TTC549 (cell line): ENCODE data around the gene SOD1.

Experiments used
- FAIRE-seq: peaks from 2 replicates; lab custom pipeline; 2012; peaks lifted over from hg19 to GRCh38; lab: Jason Lieb, UNC

SOD1 gene

DNA sequence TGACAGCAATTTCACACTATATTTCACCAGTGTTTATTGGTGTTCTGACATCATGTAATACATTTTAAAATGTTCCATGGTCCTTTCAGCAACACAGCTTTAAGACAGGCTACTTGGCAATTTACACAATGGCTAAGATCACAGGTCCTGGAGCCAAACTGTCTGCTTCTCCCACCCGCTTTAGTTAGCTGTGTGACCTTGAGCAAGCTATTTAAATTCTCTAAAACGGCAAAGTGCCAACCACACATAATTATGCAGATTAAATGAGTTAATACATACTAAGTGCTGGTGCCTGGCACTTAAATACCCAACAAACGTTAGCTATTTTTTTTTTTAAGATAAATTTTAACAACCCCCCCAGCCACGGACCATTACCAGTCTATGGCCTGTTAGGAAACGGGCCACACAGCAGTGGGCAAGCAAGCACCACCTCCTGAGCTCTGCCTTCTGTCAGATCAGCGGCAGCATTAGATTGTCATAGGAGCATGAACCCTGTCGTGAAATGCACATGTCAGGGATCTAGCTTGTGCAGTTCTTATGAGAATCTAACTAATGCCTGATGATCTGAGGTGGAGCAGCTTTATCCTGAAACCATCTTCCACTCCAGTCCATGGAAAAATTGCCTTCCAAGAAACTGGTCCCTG lies 26.9 kb downstream of the SOD1 start:
- no peak for FAIRE-seq

DNA sequence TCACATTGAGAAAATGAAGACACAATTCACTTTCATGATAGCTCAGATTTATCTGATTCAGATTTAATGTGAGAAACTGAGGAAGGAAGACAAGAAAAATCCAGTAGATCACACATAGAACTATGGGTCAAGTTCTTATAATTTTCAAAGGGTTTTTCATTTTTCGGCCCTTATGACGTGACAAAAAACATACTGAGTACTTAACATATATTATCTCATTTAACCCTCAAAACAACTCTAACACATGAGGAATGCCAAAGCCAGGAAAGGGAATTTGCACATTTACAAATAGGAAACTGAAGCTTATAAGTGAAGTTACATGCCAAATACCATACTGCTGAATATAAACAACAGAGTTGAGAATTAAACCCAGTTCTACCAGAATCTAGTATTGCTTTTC lies 27.6 kb downstream of the SOD1 start:
- FAIRE-seq = no peak

DNA sequence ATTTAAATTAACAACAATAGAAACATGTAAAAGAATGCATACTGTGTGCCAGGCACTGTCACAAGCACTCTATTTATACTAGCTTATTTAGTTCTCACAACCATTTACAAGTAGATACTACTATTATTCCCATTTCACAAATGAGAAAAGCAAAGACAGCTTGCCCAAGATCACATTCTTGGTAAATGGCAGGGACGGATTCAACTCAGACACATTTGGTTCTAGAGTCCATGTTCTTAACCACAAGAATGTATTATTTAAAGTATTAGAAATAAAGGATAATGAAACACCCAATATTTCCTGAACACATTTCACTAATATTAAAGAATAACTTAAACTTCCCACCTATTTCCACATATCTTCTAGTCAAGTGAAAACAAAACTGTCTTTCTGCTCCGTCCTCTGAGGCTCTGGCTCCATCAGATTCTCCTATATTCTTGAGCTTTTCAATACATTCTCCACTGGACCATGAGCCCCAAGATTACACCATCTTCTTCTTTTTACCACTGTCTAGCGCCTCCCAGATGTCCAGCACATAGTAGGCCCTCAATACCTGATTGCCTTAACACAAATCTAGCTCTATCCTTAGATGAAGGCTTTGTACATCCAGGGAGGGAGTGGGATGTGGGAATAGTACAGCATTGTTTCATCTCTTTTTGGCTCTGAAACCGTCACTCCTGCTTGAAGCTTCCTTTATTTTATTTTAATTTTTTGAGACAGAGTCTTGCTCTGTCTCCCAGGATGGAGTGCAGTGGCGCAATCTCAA lies 29.3 kb downstream of the SOD1 start:
- FAIRE-seq = no peak

DNA sequence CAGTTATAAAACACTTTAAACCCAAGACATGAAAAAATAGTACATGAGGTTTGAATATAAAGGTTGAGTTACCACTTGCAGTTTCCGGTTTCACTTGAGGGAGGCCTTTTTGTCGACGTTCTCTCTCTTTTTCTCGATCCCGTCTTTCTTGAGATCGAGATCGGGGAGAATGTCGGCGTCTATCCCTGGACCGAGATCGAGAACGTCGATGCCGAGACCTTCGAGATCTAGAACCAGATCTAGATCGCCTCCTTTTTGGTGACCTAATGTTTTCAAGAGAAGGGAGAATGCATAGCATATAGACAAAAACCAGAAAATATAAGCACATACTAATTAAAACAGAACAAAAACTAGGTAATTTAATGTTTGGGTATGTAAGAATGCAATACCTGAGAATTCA lies 33.7 kb downstream of the SOD1 start:
- no peak for FAIRE-seq

DNA sequence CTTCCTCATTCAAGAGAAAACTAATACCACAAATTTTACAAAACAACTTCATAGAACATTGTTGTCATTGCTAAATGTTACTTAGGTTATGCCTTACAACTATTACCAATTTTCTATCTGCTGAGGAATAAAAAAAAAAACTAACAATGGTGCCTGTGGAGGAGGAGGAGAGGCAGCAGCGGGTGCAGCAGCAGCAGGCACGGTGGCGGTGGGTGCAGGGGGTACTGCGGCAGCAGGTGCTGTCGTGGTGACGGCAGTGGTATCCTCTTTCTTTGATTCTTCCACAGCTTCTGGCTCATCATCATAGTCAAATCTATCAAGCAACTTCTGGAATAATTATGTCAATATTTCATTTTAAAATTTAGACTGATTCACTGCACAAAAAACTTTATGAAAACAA lies 36.9 kb downstream of the SOD1 start:
- FAIRE-seq = no peak

DNA sequence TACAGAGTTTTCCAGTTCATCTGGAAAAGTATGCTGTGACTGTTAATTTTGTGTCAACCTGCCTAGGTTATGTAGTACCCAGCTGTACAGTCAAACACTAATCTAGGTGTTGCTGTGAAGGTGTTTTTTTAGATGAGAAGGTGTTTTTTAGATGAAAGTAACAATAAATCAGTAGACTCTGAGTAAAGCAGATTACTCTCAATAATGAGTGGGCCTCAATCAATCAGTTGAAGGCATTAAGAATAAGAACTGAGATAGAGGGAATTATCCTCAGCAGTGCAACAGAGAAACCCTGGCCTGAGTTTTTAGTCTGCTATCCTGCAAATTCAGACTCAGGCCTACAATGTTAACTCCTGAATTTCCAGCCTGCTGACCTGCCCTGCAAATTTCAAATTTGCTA lies 39.0 kb downstream of the SOD1 start:
- no peak for FAIRE-seq

DNA sequence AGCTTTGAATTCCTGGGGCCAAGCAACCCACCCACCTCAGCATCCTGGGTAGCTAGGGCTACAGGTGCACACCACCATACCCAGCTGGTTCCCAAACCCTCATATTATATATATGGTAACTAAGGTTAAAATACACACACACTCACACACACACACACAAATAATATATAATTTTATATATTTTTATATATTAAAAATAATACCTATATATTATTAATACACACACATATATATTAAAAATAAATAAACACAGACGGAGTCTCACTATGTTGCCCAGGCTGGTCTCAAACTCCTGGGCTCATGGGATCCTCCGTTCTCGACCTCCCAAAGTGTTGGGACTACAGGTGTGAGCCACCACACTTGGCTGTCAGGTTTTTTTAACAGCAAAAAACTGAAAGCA lies 40.5 kb downstream of the SOD1 start:
- no peak for FAIRE-seq

DNA sequence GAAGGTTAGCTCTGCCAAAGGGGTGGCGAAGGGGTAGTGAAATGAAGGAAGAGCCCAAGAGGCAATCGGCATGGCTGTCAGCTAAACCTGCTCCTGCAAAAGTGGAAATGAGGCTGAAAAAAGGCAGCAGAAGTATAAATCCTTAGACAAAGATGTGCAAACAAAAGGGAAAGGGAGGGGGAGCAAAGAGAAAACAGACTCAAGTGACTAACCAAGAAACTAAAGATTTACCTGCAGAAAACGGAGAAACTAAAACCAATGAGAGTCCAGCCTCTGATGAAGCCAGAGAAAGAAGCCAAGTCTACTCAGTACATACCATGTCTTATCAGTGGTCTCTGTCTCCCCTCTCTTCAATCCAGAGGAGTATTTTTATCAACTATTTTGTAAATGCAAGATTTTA lies 47.1 kb downstream of the SOD1 start:
- no peak for FAIRE-seq

DNA sequence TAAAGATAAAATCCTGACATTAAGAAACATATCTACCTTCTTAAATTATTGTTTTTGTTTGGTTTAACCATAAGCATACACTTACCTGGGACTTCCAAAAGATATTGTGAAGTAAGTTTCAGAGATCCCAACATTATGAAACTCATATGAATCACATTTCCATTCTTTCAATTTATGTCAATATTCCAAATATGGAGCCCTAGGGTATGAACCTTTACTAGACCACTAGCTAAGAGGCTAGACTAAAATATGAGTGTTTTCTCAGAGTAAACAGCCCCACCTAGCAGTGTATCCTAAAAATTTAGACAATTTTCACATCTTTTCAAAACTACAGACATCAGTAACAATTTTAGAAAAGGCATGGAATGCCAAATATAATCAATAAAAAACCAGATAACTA lies 48.0 kb downstream of the SOD1 start:
- FAIRE-seq = no peak

DNA sequence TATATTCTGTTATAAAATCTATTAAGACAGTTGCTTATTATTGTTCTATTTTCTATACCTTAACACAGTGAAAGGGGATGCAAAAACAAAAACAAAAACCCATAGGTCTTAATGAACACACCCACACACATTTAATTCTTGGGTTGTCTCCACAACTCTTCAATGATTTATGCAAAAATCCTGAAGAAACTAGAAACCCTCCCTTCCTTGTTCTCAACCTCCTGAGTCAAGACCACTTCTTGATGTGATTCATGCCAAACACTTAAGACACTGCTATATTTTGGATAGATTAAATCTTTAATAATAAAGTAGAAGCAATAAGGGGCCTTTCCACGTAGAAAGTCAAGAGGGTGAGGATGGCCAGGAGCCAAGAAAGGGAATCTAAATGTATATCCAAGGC lies 49.0 kb downstream of the SOD1 start:
- FAIRE-seq = no peak

DNA sequence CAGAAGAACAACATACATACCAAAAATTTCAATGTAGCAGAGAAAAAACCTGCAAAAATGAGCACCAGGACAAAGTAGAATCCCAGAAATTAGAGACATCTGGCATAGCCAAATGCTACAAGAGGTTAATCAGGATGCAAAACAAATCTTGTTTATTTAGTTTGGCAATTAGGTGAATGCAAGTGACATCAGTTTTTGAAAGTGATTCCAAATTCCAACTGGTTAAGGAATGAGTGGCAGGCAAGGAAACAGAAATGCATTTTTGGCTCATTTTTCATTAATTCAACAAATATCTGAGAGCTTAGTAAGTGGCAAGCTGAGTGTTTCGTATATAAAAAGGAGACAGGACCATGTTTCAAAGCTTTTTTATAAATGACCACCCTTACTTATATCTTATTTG lies 51.1 kb downstream of the SOD1 start:
- FAIRE-seq = no peak

DNA sequence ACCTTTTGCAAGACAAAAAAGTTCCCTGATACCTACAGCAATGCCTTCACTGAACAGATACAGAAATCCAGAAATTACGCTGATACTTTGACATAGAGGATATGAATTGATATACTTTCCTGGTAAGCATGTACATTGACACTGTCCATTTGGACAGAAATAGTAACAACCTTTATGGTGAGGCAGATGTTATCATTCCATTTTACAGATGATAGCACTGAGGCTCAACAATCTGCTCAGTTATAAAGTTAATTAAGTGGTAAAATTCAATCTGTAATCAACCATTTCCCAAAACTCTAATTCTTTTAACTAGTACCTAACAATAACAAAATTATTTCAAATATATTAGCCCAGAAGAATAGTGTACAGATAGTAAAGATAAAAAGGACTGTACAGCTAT lies 51.8 kb downstream of the SOD1 start:
- FAIRE-seq = no peak

DNA sequence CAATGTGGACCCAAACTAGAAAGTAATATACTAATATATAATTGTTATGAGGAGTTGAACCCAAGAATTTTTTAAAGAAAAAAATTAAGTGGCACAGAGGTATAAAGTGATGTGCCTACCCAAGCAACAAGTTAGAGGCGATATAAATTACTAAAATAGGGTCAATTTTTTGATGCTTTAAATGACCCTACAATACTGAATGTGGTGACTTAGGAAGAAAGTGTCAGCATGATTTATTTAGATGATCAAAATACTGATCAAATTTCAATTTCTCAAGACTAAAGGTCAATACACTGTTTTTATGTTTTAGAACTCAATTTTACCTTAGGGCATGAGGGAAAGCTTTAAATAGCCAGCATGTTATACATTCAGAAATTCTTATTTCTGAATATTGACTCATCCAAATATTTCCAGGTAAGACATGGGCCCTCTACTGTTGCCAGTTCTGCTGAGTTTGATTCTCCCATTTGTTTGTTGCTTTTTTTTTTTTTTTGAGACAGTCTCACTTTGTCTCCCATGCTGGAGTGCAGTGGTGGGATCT lies 52.3 kb downstream of the SOD1 start:
- no peak for FAIRE-seq

DNA sequence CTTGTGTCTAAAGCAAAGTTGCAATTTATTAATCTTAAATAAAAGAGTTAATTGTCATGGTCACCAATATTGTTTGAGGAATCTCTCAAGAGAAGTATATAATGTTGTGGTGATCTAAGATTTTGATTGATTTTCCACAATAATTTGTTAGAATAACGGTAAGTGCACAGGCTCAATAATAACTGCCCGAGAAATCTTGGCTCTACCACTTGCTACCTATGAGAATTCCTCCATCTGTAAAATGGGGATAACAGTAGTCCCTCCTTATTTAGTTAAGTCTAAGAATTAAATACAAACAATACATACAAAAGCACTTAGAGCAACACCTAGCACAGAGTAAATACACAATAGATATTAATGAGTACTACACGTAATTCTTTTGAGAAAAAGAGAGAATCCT lies 53.6 kb downstream of the SOD1 start:
- FAIRE-seq = no peak

DNA sequence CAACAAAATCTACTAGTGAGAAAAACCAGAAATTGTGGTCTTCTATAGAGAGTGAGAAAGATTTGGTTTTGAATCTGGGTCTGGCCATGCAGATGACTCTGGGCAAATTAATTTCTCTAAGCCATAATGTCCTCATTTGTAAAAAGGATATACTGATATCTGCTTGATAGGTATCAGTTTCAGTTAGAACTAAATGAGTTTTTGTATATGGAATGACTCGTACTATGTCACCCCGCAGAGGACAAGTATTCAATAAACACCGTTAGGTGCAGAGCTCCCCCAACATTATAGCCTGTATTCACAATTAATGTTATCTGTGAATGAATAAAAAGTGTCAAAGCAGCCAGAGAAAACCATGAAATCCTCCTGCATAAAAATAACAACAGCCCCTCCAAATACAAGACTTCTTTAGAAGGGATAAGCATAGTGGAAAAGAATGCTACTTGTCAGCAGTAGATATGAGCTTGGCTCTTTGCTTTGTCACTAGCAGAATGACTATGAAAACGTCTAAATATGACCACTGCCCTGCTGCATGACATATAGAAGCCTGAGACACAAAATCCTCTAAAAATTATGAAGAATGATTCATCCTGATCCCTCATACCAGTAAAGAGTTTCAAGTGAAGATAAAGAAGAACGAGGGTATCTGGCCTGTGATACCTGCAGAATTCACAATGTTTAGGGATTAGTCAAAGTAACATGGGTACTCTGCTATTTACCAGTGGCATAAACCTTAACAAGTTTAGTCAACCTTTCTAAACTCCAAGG lies 54.7 kb downstream of the SOD1 start:
- FAIRE-seq = no peak

DNA sequence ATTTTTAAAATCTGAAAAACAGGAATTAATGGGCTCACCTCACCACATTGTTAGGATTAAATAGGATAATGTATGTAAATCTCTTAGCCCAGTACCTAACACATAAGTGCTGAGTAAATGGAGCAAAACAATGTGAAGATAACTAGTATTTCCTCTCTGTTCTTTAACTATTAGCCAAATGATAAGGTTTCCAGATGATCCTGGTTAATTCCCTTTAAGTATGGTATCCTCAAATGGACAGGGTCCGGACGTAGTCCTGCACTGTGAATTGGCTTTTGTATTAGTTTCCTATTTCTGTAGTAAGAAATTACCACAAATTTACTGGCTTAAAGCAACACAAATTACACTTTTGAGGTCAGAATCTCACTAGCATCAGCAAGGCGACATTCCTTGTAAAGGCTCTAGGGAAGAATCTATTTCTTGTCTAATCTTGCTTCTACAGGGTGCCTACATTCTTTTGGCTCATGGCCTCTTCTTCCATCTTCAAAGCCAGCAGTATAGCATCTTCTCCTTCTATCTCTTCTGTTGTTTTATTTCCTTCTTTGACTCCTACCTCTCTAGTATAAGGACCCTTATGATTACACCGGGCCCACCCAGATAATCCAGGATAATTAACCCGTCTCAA lies 55.4 kb downstream of the SOD1 start:
- no peak for FAIRE-seq

DNA sequence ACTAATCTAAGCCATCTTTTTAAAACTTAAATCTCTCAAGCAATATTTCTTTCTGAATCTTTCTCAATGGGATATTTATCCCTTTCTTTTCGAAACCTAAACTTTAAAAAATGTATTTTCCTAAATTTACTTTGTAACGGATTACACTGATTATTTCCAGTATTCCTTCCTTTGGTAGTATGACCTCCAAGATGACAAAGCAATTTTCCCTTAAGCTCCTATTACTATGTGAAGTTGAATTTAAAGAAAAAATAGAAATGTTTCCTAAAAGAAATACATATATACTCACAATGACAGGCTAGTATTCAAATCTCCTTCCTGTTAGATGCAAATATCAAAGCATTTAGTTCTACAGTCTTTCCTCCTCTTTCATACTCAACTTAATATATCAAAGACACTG lies 56.6 kb downstream of the SOD1 start:
- FAIRE-seq = peak; percentile 31
